OCI-LY1 (cell line): Measurements from ENCODE around the gene KLK14.

ENCODE experiments used
- H2AFZ ChIP-seq: fragments of 200-600 bp; sonication (generic), shearing (Covaris generic); 2 replicates; pipeline ENCODE4 v1.6.0; 2014; ENCODE audit warnings: antibody characterized with exemption, mild to moderate bottlenecking, low read length
- H3F3A ChIP-seq: fragments of 200-600 bp; sonication (generic), shearing (Covaris generic); 2 replicates; pipeline ENCODE4 v1.6.0; 2014; ENCODE audit warnings: mild to moderate bottlenecking, antibody characterized with exemption, low read length, moderate library complexity; ENCODE audit not compliant: insufficient read depth
- H3K27ac ChIP-seq: fragments of 200-600 bp; sonication (generic); 2 replicates; pipeline ENCODE4 v1.5.1; 2014; ENCODE audit warnings: low read length, mixed run types, mild to moderate bottlenecking, low read depth; ENCODE audit not compliant: poor library complexity, severe bottlenecking
- H3K27me3 ChIP-seq: fragments of 200-600 bp; sonication (generic); 2 replicates; pipeline ENCODE4 v1.6.0; 2014; ENCODE audit warnings: antibody characterized with exemption, mild to moderate bottlenecking, low read length, moderate library complexity; ENCODE audit not compliant: insufficient read depth
- H3K36me3 ChIP-seq: fragments of 200-600 bp; sonication (generic); 2 replicates; pipeline ENCODE4 v1.6.1; 2014; ENCODE audit warnings: mild to moderate bottlenecking, antibody characterized with exemption, low read length, moderate library complexity, mixed read lengths; ENCODE audit not compliant: insufficient read depth
- H3K4me1 ChIP-seq: fragments of 200-600 bp; sonication (generic); 2 replicates; pipeline ENCODE4 v1.5.1; 2014; ENCODE audit warnings: mild to moderate bottlenecking, low read length, moderate library complexity; ENCODE audit not compliant: insufficient read depth, severe bottlenecking
- H3K4me2 ChIP-seq: fragments of 200-600 bp; sonication (generic), shearing (Covaris generic); 2 replicates; pipeline ENCODE4 v1.6.1; 2014; ENCODE audit warnings: low read length
- H3K4me3 ChIP-seq: fragments of 200-600 bp; sonication (generic); 2 replicates; pipeline ENCODE4 v1.5.1; 2014; ENCODE audit warnings: low read length, low read depth, mild to moderate bottlenecking, mixed read lengths; ENCODE audit not compliant: poor library complexity, severe bottlenecking
- H3K79me2 ChIP-seq: fragments of 200-600 bp; shearing (Covaris generic); 2 replicates; pipeline ENCODE4 v1.6.1; 2016; ENCODE audit warnings: mixed run types, low read length, mixed read lengths; ENCODE audit not compliant: insufficient read depth
- H3K9ac ChIP-seq: fragments of 200-600 bp; sonication (generic), shearing (Covaris generic); 2 replicates; pipeline ENCODE4 v1.6.1; 2014; ENCODE audit warnings: mild to moderate bottlenecking, low read length, mixed read lengths
- H3K9me2 ChIP-seq: fragments of 200-600 bp; sonication (generic), shearing (Covaris generic); 2 replicates; pipeline ENCODE4 v1.6.1; 2014; ENCODE audit warnings: low read depth, mild to moderate bottlenecking, low read length, mixed read lengths
- H3K9me3 ChIP-seq: fragments of 200-600 bp; shearing (Covaris generic); 2 replicates; pipeline ENCODE4 v1.6.1; 2014; ENCODE audit warnings: low read length, mixed read lengths
- H4K20me1 ChIP-seq: fragments of 200-600 bp; sonication (generic), shearing (Covaris generic); 2 replicates; pipeline ENCODE4 v1.6.0; 2016; ENCODE audit warnings: mild to moderate bottlenecking, low read length; ENCODE audit not compliant: insufficient read depth
- CTCF ChIP-seq: fragments of 200-600 bp; sonication (generic), shearing (Covaris generic); IDR thresholded peaks from 2 replicates; pipeline ENCODE4 v1.5.1; 2017; ENCODE audit warnings: mild to moderate bottlenecking, antibody characterized with exemption, low read length, moderate library complexity, mixed read lengths
- EZH2 ChIP-seq: fragments of 200-600 bp; sonication (generic), shearing (Covaris generic); IDR thresholded peaks from 2 replicates; pipeline ENCODE4 v1.8.0; 2017; ENCODE audit warnings: borderline replicate concordance, mixed run types, mild to moderate bottlenecking, antibody characterized with exemption, low read length, moderate library complexity, mixed read lengths

Gene KLK14

GRCh38 chr19:51102991-51103390 lies 20.3 kb upstream of the KLK14 start:
- Histone ChIP-seq H3K9ac (no peak overlapping the region), H3K36me3 (peaks cover 39% of the 10 kb centered on the region; the same call in 1 of the 2 replicates), H2AFZ (no peak overlapping the region), H3K4me2 (no peak overlapping the region), H3K4me3 (no peak overlapping the region), H3K9me3 (no peaks in the 10 kb centered on the region), H4K20me1 (no peaks in the 10 kb centered on the region), H3K9me2 (no peaks in the 10 kb centered on the region), H3K27me3 (no peaks in the 10 kb centered on the region), H3K79me2 (no peaks in the 10 kb centered on the region), H3F3A (no peaks in the 10 kb centered on the region), H3K4me1 (peaks cover 9% of the 10 kb centered on the region), H3K27ac (no peak overlapping the region)
- TF ChIP-seq CTCF (no peak), EZH2 (no peak)

DNA sequence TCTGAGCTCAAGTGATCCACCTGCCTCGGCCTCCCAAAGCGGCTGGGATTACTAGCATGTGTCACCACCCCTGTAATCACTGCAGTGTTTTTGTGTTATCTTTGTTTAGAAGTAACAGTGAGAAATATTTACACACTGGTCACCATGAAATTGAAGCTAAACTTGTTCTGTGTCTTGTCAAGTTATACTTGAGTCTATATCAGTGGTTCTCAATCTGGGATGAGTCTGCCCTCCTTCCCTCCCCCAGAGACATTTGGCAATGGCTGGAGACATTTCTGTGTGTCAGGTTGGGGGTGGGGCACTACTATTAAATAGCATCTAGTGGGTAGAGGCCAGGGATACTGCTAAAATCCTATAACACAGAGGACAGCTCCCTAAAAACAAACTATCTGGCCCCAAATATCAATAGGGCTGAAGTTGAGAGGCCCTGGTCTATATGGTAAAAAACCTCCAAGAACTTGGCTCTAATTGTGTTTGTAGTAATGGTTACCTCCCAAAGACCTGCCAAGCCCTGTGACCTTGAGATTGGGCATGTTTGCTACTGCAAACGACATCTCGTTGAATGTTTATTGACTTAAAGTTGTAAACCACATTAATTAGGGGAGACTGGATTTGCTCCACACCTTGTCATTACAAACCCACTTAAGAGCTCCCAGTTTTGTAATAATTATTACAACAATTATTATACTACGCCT lies 18.6 kb upstream of the KLK14 start:
- Histone ChIP-seq H3K4me2 (no peak overlapping the region), H3K9me2 (no peaks in the 10 kb centered on the region), H3K9ac (no peak overlapping the region), H3F3A (no peaks in the 10 kb centered on the region), H3K79me2 (no peaks in the 10 kb centered on the region), H3K27ac (no peak overlapping the region), H3K27me3 (no peaks in the 10 kb centered on the region), H3K36me3 (peaks cover 43% of the 10 kb centered on the region; the same call in 1 of the 2 replicates), H3K4me1 (no peaks in the 10 kb centered on the region), H3K4me3 (no peak overlapping the region), H4K20me1 (no peaks in the 10 kb centered on the region), H3K9me3 (no peaks in the 10 kb centered on the region), H2AFZ (no peak overlapping the region)
- no peak for TF ChIP-seq CTCF
- TF ChIP-seq EZH2, result no peak

- Histone ChIP-seq H3K4me3 (no peak overlapping the region), H3F3A (no peaks in the 10 kb centered on the region), H3K79me2 (no peaks in the 10 kb centered on the region), H2AFZ (no peak overlapping the region), H3K4me1 (no peaks in the 10 kb centered on the region), H3K9me2 (no peaks in the 10 kb centered on the region), H3K4me2 (no peak overlapping the region), H4K20me1 (no peaks in the 10 kb centered on the region), H3K9ac (no peak overlapping the region), H3K27ac (no peak overlapping the region), H3K36me3 (peaks cover 43% of the 10 kb centered on the region), H3K27me3 (no peaks in the 10 kb centered on the region), H3K9me3 (no peaks in the 10 kb centered on the region)
- TF ChIP-seq EZH2, result no peak
- no peak for TF ChIP-seq CTCF
These were observed 17.9 kb upstream of the KLK14 start for GRCh38 chr19:51100601-51101000.
